Stimulated activated CD8-positive, alpha-beta memory T cell treated with anti-CD3 and anti-CD28 coated beads, Interleukin-12 subunit alpha, Interleukin-12 subunit beta, amount 100 ng/mL, for 4 hours (primary cell): Measurements from ENCODE around the gene SLC39A6.
"Not testable (repeated sequence)": the region's sequence is repeated elsewhere in the genome, so short reads cannot be mapped to it uniquely, and the experiment has no call there.

ENCODE experiments used
- DNase-seq: peaks from one replicate; pipeline ENCODE4 v3.0.0-alpha.2; 2020; ENCODE audit warnings: low read depth

SLC39A6 gene

GRCh38 chr18:36099311-36099710, 29.8 kb downstream of the SLC39A6 start:
- DNase-seq, result no peak

- no peak for DNase-seq
Observed at GRCh38 chr18:36096955-36097354, 32.2 kb downstream of the SLC39A6 start.

DNA sequence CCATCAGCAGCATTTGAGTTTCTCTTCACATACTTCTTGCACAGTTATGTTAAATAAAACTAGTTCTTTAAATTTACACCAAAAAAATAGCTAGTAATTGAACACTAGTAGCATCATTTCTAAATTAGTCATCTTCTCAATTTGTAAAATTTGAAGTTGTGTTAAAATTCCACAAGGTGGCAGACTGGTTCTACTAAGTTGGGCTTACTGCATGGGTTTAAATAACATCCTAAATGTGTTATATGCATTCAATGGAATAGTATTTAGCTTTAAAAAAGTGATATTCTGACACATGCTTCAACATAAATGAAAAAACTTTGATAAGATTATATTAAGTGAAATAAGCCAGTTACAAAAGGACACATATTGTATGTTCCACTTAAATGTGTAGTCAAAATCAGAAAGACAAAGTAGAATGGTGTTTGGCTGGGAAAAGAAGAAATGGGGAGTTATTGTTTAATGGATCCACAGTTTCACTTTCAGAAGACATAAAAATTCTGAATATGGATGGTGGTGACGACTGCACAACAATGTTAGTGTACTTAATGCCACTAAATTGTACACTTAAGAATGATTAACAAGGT, 33.1 kb downstream of the SLC39A6 start:
- DNase-seq, result no peak

DNA sequence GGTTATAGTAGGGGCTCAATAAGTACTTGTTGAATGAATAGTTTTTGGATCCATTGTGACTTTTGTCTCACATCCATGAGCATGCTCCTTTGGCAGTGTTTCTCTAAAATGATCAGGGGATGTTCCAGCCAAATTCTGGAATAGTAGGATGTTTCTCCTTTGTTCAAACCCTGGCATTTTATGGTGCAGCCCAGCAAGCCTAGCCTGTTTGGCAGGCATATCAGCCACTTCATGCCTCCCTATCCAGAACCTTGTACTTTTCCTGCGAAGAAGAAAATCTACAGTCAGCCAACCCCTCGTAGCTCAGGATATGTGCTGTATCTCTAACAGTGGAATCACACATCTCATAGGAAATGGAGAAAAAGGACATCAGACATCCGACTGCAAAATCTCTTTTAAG, 34.7 kb downstream of the SLC39A6 start:
- no peak for DNase-seq

- DNase-seq, result not testable (repeated sequence)
Observed at GRCh38 chr18:36092116-36092515, 37.0 kb downstream of the SLC39A6 start.

GRCh38 chr18:36089001-36089400, 40.1 kb downstream of the SLC39A6 start:
- DNase-seq, result no peak

GRCh38 chr18:36088256-36088655, 40.9 kb downstream of the SLC39A6 start:
- no peak for DNase-seq

GRCh38 chr18:36086186-36086585, 43.0 kb downstream of the SLC39A6 start:
- no peak for DNase-seq

- DNase-seq, result no peak
Observed at GRCh38 chr18:36085195-36085594, 43.9 kb downstream of the SLC39A6 start.

DNA sequence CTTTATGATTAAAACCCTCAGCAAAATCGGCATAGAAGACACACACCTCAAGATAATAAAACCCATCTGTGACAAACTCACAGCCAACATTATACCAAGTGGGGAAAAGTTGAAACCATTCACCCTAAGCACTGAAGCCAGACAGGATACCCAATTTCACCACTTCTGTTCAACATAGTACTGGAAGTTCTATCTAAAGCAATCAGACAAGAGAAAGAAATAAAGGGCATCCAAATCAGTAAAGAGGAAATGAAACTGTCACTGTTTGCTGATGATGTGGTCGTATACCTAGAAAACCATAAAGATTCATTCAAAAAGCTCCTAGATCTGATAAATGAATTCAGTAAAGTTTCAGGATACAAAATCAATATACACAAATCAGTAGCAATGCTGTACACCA, 45.4 kb downstream of the SLC39A6 start:
- no peak for DNase-seq

GRCh38 chr18:36081118-36081517, 48.0 kb downstream of the SLC39A6 start:
- DNase-seq, result not testable (repeated sequence)

- DNase-seq, result no peak
Observed at GRCh38 chr18:36078751-36079529, 50.2 kb downstream of the SLC39A6 start.

DNA sequence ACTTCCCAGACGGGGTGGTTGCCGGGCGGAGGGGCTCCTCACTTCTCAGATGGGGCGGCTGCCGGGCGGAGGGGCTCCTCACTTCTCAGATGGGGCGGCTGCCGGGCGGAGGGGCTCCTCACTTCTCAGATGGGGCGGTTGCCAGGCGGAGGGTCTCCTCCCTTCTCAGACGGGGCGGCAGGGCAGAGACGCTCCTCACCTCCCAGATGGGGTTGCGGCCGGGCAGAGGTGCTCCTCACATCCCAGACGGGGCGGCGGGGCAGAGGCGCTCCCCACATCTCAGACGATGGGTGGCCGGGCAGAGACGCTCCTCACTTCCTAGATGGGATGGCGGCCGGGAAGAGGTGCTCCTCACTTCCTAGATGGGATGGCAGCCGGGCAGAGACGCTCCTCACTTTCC, 51.4 kb downstream of the SLC39A6 start:
- not testable (repeated sequence) for DNase-seq

DNA sequence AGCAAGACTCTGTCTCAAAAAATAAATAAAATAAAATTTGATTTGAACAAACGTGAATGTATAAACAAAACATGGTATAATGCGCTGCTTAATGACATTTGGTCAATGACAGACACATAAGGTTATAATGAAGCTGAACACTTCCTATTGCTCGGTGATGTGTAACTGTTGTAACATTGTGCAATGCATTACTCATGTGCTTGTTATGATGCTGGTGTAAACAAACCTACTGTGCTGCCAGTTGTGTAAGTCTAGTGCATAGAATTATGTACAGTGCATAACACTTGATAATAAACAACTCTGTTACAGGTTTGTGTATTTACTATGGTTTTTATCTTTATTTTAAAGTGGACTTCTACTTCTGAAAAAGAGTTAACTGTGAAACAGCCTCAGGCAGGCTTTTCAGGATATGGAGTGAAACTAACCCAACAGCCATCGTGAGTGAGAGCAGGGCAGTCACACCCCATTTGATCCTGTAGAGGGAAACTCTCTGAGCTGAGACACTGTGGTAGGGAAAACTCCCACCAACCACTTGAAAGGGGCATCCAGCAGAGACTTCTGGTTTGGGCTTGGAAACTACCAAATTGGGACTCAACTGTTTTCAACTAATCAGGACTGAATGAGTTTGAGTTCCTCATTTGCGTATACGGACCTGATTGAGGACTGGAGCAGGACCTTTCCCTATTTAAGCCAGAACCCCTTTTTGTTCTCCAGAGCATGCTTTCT, 53.1 kb downstream of the SLC39A6 start:
- no peak for DNase-seq

DNA sequence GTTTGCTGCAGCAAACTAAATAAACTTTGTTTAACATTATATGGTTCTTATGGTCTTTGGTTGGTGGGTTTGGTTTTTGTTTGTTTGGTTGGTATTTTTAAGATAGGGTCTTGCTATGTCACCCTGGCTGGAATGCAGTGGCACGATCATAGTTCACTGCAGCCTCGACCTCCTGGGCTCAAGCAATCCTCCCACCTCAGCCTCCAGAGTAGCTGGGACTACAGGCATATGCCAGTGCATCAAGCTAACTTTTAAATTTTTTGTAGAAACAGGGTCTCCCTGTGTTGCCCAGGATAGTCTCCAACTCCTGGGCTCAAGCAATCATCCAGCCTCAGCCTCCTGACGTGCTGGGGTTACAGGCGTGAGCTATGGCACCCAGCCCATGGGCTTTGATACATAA, 54.7 kb downstream of the SLC39A6 start:
- no peak for DNase-seq

- DNase-seq, result no peak
Observed at GRCh38 chr18:36073676-36074075, 55.5 kb downstream of the SLC39A6 start.

- DNase-seq, result not testable (repeated sequence)
Observed at GRCh38 chr18:36072406-36072805, 56.7 kb downstream of the SLC39A6 start.

GRCh38 chr18:36067055-36067957, 61.8 kb downstream of the SLC39A6 start, which contains the start of gene RPRD1A:
RPRD1A (minus strand) TSS chr18:36067559; CDS start chr18:36067404, 155 bp downstream.
- DNase-seq, result peak; percentile 98

DNA sequence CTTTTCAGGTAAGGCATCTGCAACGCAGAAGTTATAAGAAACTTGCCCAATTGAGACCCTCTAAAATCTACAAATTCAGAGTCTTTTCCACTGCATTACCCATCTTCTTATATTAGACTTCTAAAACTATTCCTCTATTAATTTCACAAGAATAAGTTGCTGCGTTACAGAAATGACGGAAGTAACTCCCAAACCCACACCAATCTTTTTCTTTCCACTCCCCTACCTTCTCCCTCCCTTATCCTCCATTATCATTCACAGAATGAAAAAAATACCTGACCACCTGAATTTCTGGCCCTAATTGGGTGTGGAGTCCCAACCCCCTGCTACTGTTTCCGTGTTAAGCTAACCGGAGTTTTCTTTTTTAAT, 62.5 kb downstream of the SLC39A6 start:
- no peak for DNase-seq

GRCh38 chr18:36066001-36066400, 63.1 kb downstream of the SLC39A6 start:
- DNase-seq, result no peak

GRCh38 chr18:36064809-36065079, 64.4 kb downstream of the SLC39A6 start:
- DNase-seq, result not testable (repeated sequence)
